Smooth muscle cell (in vitro differentiated cells): ENCODE results near the gene GABRD. TPM values are rescaled to one million over a fixed set of nuclear protein-coding genes. Genes with fewer than 3 reads are reported as not detected.
"Not testable (repeated sequence)": the region's sequence is repeated elsewhere in the genome, so short reads cannot be mapped to it uniquely, and the experiment has no call there.

Experiments used
- DNase-seq: peaks from one replicate; lab custom pipeline; 2025; ENCODE audit not compliant: unreplicated experiment; lab: John Stamatoyannopoulos, UW
- H2AFZ ChIP-seq: fragments of 200-600 bp; sonication (generic); 2 replicates; pipeline ENCODE4 v1.6.0; 2016; ENCODE audit warnings: antibody characterized with exemption, low read depth, mild to moderate bottlenecking
- H3F3A ChIP-seq: fragments of 200-600 bp; sonication (generic); 2 replicates; pipeline ENCODE4 v1.6.0; 2017; ENCODE audit warnings: antibody characterized with exemption, low read depth
- H3K27ac ChIP-seq: fragments of 200-600 bp; sonication (generic); 2 replicates; pipeline ENCODE4 v1.5.1; 2016; ENCODE audit warnings: low read depth, mild to moderate bottlenecking
- H3K27me3 ChIP-seq: fragments of 200-600 bp; sonication (generic); 2 replicates; pipeline ENCODE4 v1.6.1; 2016; ENCODE audit warnings: low read depth, mild to moderate bottlenecking
- H3K36me3 ChIP-seq: fragments of 200-600 bp; sonication (generic); 2 replicates; pipeline ENCODE4 v1.5.1; 2016; ENCODE audit warnings: low read depth
- H3K4me1 ChIP-seq: fragments of 200-600 bp; sonication (generic); 2 replicates; pipeline ENCODE4 v1.5.1; 2016; ENCODE audit warnings: low read depth
- H3K4me2 ChIP-seq: fragments of 200-600 bp; sonication (generic); 2 replicates; pipeline ENCODE4 v1.6.0; 2016; ENCODE audit warnings: mild to moderate bottlenecking
- H3K4me3 ChIP-seq: fragments of 200-600 bp; sonication (generic); 2 replicates; pipeline ENCODE4 v1.5.1; 2016; ENCODE audit warnings: mild to moderate bottlenecking
- H3K79me2 ChIP-seq: fragments of 200-600 bp; sonication (generic); 2 replicates; pipeline ENCODE4 v1.6.0; 2016; ENCODE audit warnings: low read depth, mild to moderate bottlenecking
- H3K9ac ChIP-seq: fragments of 200-600 bp; sonication (generic); 2 replicates; pipeline ENCODE4 v1.6.0; 2016; ENCODE audit warnings: low read depth
- H3K9me3 ChIP-seq: fragments of 200-600 bp; sonication (generic); replicated peaks from 2 replicates; pipeline ENCODE4 v1.5.1; 2016; ENCODE audit warnings: low read depth
- H4K20me1 ChIP-seq: fragments of 200-600 bp; sonication (generic); 2 replicates; pipeline ENCODE4 v1.6.0; 2016; ENCODE audit warnings: low read depth
- CTCF ChIP-seq: fragments of 200-600 bp; sonication (generic); IDR thresholded peaks from 2 replicates; pipeline ENCODE4 v1.5.1; 2017; ENCODE audit warnings: borderline replicate concordance, mild to moderate bottlenecking, antibody characterized with exemption; ENCODE audit not compliant: insufficient read depth, poor library complexity, severe bottlenecking
- WGBS: methylation state at CpG from one replicate; pipeline ENCODE4 v1.1.7; 2016; ENCODE audit warnings: low lambda C conversion rate; 5-methylcytosine and 5-hydroxymethylcytosine counted together
- polyA plus RNA-seq: library from polyadenylated mRNA; unstranded; fragments of >200 nt; fragmentation: Nextera tagmentation; extraction: Ambion mirVana; gene quantifications from 2 replicates; pipeline ENCODE4 v1.2.1, GENCODE V29; 2016
- total RNA-seq: library from RNA; depleted of rRNA; stranded (reverse); fragments of >200 nt; gene quantifications from 2 replicates; pipeline ENCODE4 v1.2.3, GENCODE V29; 2014

Gene GABRD
- total and polyA plus RNA-seq, 2 experiments from 2014 or later, result not detected

- 86% methylated on average over 22 of the region's 22 CpGs for WGBS
- Histone ChIP-seq H3K9ac (no peak overlapping the region), H3K9me3 (no peaks in the 10 kb centered on the region), H3K4me3 (no peak overlapping the region), H3F3A (no peaks in the 10 kb centered on the region), H3K4me1 (no peaks in the 10 kb centered on the region), H3K36me3 (no peaks in the 10 kb centered on the region), H2AFZ (no peak overlapping the region), H3K27me3 (no peaks in the 10 kb centered on the region), H4K20me1 (no peaks in the 10 kb centered on the region), H3K79me2 (no peaks in the 10 kb centered on the region), H3K27ac (no peak overlapping the region), H3K4me2 (no peak overlapping the region)
- no peak for TF ChIP-seq CTCF
- DNase-seq, result no peak
Observed at GRCh38 chr1:1974834-1975233, 44.3 kb upstream of the GABRD start.

DNA sequence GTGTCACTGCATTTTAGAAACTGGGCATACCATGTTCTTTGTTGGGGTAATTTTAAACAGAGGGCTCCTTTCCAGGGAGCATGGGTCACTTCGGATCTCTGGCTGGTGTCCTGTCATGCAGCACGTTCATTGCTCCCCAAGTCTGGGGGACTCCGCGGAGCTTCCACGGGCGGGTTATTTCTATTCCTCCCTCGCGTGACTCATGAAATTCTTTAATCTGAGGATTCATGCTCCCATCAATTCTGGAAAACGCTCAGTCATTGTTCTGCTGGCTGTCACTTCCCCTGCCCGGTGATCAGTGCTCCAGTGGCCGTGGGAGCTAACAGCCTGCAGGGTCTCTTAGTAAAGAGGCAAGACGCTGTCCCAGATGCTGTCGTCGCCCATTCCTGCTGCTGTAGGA, 43.6 kb upstream of the GABRD start:
- no peak for DNase-seq
- no peak overlapping the region for H3K4me3 ChIP-seq
- H3K36me3 ChIP-seq, result no peaks in the 10 kb centered on the region
- no peak for TF ChIP-seq CTCF
- no peak overlapping the region for H3K27ac ChIP-seq
- no peaks in the 10 kb centered on the region for H3F3A ChIP-seq
- no peaks in the 10 kb centered on the region for H3K79me2 ChIP-seq
- no peaks in the 10 kb centered on the region for H3K27me3 ChIP-seq
- H3K9ac ChIP-seq, result no peak overlapping the region
- no peak overlapping the region for H2AFZ ChIP-seq
- H4K20me1 ChIP-seq, result no peaks in the 10 kb centered on the region
- no peaks in the 10 kb centered on the region for H3K4me1 ChIP-seq
- WGBS, result 95% methylated on average over 14 of the region's 14 CpGs
- H3K9me3 ChIP-seq, result no peaks in the 10 kb centered on the region
- H3K4me2 ChIP-seq, result no peak overlapping the region

- no peak for DNase-seq
- Histone ChIP-seq H3K27me3 (no peaks in the 10 kb centered on the region), H3K4me3 (no peak overlapping the region), H3K4me2 (no peak overlapping the region), H3K4me1 (no peaks in the 10 kb centered on the region), H3K79me2 (no peaks in the 10 kb centered on the region), H3F3A (no peaks in the 10 kb centered on the region), H3K9ac (no peak overlapping the region), H3K9me3 (no peaks in the 10 kb centered on the region), H4K20me1 (no peaks in the 10 kb centered on the region), H3K36me3 (no peaks in the 10 kb centered on the region), H3K27ac (no peak overlapping the region), H2AFZ (no peak overlapping the region)
- no peak for TF ChIP-seq CTCF
- WGBS, result 92% methylated on average over 19 of the region's 19 CpGs
Observed at GRCh38 chr1:1976031-1976430, 43.1 kb upstream of the GABRD start.

DNA sequence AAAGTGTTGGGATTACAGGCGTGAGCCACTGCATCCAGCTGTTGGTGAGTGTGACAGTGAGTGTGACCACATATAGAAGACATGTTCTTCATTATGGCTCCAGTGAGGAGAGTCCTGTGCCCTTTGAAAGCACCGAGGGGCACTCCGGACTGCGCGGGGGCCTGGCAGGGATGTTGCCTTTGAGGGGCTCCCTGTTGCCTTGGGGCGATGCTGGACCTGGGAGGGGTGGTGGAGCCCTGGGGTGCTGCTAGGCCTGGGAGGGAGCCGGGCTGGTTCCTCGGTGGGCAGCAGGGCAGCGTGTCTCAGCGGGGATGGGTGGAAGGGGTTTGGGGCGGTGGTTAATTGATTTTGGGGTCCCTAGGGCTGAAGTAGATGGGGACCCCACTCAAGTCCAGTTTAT, 41.0 kb upstream of the GABRD start:
- no peaks in the 10 kb centered on the region for H3K36me3 ChIP-seq
- H3K27me3 ChIP-seq, result no peaks in the 10 kb centered on the region
- no peak overlapping the region for H3K27ac ChIP-seq
- no peak overlapping the region for H2AFZ ChIP-seq
- H3K79me2 ChIP-seq, result no peaks in the 10 kb centered on the region
- no peaks in the 10 kb centered on the region for H3K9me3 ChIP-seq
- H4K20me1 ChIP-seq, result no peaks in the 10 kb centered on the region
- no peak overlapping the region for H3K9ac ChIP-seq
- no peaks in the 10 kb centered on the region for H3K4me1 ChIP-seq
- no peaks in the 10 kb centered on the region for H3F3A ChIP-seq
- TF ChIP-seq CTCF, result no peak
- no peak overlapping the region for H3K4me3 ChIP-seq
- H3K4me2 ChIP-seq, result no peak overlapping the region
- WGBS, result 96% methylated on average over 11 of the region's 11 CpGs
- DNase-seq, result no peak

DNA sequence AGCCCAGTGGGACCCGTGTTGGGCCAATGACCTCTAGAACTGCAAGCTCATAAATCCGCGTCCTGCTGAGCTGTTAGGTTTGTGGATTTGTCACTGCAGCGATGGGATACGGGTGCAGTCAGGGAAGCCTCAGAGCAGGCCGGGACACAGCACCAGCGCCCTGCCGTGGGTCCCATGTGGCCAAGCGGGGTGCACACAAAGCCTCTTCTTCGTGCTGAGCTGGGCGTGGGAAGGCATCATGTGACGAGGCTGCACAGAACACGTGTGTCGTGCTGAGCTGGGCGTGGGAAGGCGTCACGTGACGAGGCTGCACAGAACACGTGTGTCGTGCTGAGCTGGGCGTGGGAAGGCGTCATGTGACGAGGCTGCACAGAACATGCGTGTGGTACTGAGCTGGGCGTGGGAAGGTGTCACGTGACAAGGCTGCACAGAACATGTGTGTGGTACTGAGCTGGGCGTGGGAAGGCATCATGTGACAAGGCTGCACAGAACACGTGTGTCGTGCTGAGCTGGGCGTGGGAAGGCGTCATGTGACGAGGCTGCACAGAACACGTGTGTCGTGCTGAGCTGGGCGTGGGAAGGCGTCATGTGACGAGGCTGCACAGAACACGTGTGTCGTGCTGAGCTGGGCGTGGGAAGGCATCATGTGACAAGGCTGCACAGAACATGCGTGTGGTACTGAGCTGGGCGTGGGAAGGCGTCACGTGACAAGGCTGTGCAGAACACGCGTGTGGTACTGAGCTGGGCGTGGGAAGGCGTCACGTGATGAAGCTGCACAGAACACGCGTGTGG, 40.3 kb upstream of the GABRD start:
- not testable (repeated sequence) for DNase-seq, H3K4me3 ChIP-seq, H3K4me1 ChIP-seq, H3F3A ChIP-seq, H2AFZ ChIP-seq, H3K27me3 ChIP-seq, H3K9ac ChIP-seq, H3K9me3 ChIP-seq, H3K36me3 ChIP-seq, H3K27ac ChIP-seq, H3K79me2 ChIP-seq, H3K4me2 ChIP-seq, H4K20me1 ChIP-seq
- 96% methylated on average over 51 of the region's 51 CpGs for WGBS
